Measurements from ENCODE around the gene FCHSD1. TPM values are rescaled to one million over a fixed set of nuclear protein-coding genes. Genes with fewer than 3 reads are reported as not detected.

The FCHSD1 gene
- total and polyA plus RNA-seq, 7 donors: 3.0 to 31.3 (median 17.9) TPM

GRCh38 chr5:141632650-141633049 lies 18.6 kb downstream of the FCHSD1 start:
- H3K27me3 ChIP-seq: peaks cover 0 to 2% (median 2%) of the 10 kb centered on the region in 3 donors
- intact Hi-C loops (cut with DNase I): no loop called here
- no peak for DNase-seq
- TF ChIP-seq POLR2A (IDR thresholded peaks at IDR 0.05): no peak
- TF ChIP-seq, protein P1, sequence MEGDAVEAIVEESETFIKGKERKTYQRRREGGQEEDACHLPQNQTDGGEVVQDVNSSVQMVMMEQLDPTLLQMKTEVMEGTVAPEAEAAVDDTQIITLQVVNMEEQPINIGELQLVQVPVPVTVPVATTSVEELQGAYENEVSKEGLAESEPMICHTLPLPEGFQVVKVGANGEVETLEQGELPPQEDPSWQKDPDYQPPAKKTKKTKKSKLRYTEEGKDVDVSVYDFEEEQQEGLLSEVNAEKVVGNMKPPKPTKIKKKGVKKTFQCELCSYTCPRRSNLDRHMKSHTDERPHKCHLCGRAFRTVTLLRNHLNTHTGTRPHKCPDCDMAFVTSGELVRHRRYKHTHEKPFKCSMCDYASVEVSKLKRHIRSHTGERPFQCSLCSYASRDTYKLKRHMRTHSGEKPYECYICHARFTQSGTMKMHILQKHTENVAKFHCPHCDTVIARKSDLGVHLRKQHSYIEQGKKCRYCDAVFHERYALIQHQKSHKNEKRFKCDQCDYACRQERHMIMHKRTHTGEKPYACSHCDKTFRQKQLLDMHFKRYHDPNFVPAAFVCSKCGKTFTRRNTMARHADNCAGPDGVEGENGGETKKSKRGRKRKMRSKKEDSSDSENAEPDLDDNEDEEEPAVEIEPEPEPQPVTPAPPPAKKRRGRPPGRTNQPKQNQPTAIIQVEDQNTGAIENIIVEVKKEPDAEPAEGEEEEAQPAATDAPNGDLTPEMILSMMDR (IDR thresholded peaks at IDR 0.05): no peak
- TF ChIP-seq EP300 (IDR thresholded peaks at IDR 0.05): no peak
- TF ChIP-seq POLR2AphosphoS5 (IDR thresholded peaks at IDR 0.05): no peak
- peaks cover 0 to 36% (median 25%) of the 10 kb centered on the region in 4 donors for H3K4me1 ChIP-seq
- no peak overlapping the region for H3K27ac ChIP-seq
- H3K4me3 ChIP-seq: no peak overlapping the region
- H3K9me3 ChIP-seq: no peaks in the 10 kb centered on the region
- 89 to 93% methylated on average over 2 of the region's 2 CpGs for WGBS, 2 donors
- H3K36me3 ChIP-seq: peaks cover 4 to 23% (median 17%) of the 10 kb centered on the region in 4 donors

DNA sequence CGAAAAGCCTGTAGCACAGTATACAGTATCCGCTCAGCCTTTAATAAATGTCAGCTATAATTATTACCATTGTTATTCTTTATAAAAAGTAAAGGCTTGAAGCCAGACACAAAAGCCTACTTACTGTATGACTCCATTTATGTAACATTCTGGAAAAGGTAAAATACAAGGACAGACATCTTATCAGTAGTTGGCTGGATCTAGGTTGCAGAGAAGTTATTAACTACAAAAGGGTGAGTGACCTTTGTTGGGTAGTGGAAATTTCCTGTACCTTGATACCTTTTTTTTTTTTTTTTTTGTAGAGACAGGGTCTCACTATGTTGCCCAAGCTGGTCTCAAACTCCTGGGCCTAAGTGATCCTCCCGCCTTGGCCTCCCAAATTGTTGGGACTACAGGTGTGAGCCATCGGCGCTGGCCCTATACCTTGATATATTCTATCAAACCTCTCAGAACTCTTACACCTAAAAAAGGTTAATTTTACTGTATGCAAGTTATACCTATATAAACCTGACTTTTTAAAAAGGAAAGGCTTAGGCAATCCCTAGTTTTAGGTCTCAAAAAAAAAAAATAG lies 20.6 kb downstream of the FCHSD1 start:
- H3K27me3 ChIP-seq: no peaks in the 10 kb centered on the region
- peaks cover 4 to 43% (median 27%) of the 10 kb centered on the region in 4 donors for H3K36me3 ChIP-seq
- peaks cover 0 to 26% (median 13%) of the 10 kb centered on the region in 4 donors for H3K4me1 ChIP-seq
- DNase-seq: no peak
- intact Hi-C loops (cut with DNase I): no loop called here
- no peaks in the 10 kb centered on the region for H3K9me3 ChIP-seq
- no peak overlapping the region for H3K4me3 ChIP-seq
- 95 to 98% methylated on average over 5 of the region's 5 CpGs for WGBS, 2 donors
- H3K27ac ChIP-seq: no peak overlapping the region
- no peak for TF ChIP-seq EP300 (IDR thresholded peaks at IDR 0.05)
- no peak for TF ChIP-seq POLR2A (IDR thresholded peaks at IDR 0.05)
- TF ChIP-seq, protein P1 (IDR thresholded peaks at IDR 0.05): no peak
- no peak for TF ChIP-seq POLR2AphosphoS5 (IDR thresholded peaks at IDR 0.05)

DNA sequence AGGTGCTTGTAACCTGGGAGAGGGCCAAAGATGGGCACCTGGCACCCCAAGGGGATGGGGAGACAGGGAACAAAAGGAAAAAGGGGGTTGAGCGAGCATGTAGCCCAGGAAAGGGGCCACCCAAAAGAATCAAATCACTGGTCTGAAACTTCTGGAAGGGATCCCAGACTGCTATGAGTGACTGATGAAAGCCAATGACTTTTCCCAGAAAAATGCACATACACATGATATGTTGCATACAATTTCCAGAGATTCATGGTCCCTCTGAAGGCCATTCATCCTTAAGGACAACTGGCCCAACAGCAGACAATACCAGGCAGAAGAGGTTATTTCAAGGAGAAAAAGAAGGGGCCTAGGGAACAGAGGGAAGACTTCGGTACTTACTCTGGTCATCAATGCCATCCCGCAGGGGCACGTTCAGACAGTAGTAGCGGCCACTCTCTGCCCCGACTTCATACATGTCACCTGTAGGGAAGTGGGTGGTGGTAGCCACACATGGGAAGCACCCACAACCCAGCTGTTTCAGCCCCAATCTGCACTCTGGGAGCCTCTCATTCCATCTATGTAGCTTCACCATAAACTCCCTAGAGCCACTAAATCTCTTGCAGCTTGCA lies 22.9 kb downstream of the FCHSD1 start:
- WGBS, 2 donors: 96 to 97% methylated on average over 6 of the region's 6 CpGs
- Histone ChIP-seq H3K4me3 (no peak overlapping the region), H3K36me3 (peaks cover 12 to 66% (median 39%) of the 10 kb centered on the region in 4 donors), H3K4me1 (peaks cover 0 to 6% (median 0%) of the 10 kb centered on the region in 4 donors), H3K9me3 (no peaks in the 10 kb centered on the region), H3K27ac (no peak overlapping the region), H3K27me3 (no peaks in the 10 kb centered on the region)
- TF ChIP-seq POLR2A (IDR thresholded peaks at IDR 0.05) (no peak), EP300 (IDR thresholded peaks at IDR 0.05) (no peak)
- intact Hi-C loops (cut with DNase I): no loop called here
- DNase-seq: no peak

GRCh38 chr5:141623611-141624010 lies 27.6 kb downstream of the FCHSD1 start:
- H3K36me3 ChIP-seq: peaks cover 22 to 81% (median 46%) of the 10 kb centered on the region in 4 donors
- no peaks in the 10 kb centered on the region for H3K9me3 ChIP-seq
- TF ChIP-seq POLR2A (IDR thresholded peaks at IDR 0.05) (no peak), POLR2AphosphoS5 (IDR thresholded peaks at IDR 0.05) (no peak), EP300 (IDR thresholded peaks at IDR 0.05) (no peak)
- TF ChIP-seq, protein P1 (IDR thresholded peaks at IDR 0.05): no peak
- H3K4me1 ChIP-seq: peaks cover 0 to 6% (median 5%) of the 10 kb centered on the region in 4 donors
- H3K27ac ChIP-seq: no peak overlapping the region
- intact Hi-C loops (cut with DNase I): no loop called here
- H3K27me3 ChIP-seq: no peaks in the 10 kb centered on the region
- no peak overlapping the region for H3K4me3 ChIP-seq
- DNase-seq: no peak
- WGBS, 2 donors: 79 to 84% methylated on average over 5 of the region's 5 CpGs

- Histone ChIP-seq H3K27me3 (no peaks in the 10 kb centered on the region), H3K27ac (no peak overlapping the region), H3K4me1 (peaks cover 0 to 8% (median 5%) of the 10 kb centered on the region in 4 donors), H3K36me3 (peaks cover 22 to 77% (median 42%) of the 10 kb centered on the region in 4 donors), H3K9me3 (no peaks in the 10 kb centered on the region), H3K4me3 (no peak overlapping the region)
- TF ChIP-seq, protein P1 (IDR thresholded peaks at IDR 0.05): no peak
- no peak for TF ChIP-seq POLR2A (IDR thresholded peaks at IDR 0.05)
- TF ChIP-seq EP300 (IDR thresholded peaks at IDR 0.05): no peak
- TF ChIP-seq POLR2AphosphoS5 (IDR thresholded peaks at IDR 0.05): no peak
- no peak for DNase-seq
- intact Hi-C loops (cut with DNase I): no loop called here
Measured at GRCh38 chr5:141623186-141623585, 28.0 kb downstream of the FCHSD1 start.
